Measurements from ENCODE around the gene TP73.

Gene TP73

DNA sequence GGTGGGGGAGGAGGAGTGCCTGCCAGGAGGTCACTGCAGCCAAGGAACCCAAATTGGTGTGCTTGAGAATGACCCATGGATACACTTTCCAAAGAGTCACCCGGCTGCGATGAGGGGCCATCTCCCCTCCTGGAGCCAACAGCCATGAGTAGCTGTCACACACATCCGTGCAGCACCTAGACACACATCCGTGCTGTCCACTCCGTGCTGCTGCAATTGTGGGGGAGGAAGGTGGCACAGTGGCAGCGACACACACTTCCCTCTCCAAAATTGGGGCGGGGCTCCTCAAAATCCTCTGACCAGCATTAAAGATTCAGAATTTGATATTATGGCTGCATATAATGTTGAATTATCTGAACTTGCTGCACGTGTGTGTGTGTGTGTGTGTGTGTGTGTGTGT is 15.8 kb downstream of the TP73 start:
- in situ Hi-C loops (cut with MboI; ENCODE audit: low sequenced_read_pairs, unreplicated experiment), result no loop called here
- no peak for DNase-seq (ENCODE audit: low spot score)
- TF ChIP-seq, protein P1, sequence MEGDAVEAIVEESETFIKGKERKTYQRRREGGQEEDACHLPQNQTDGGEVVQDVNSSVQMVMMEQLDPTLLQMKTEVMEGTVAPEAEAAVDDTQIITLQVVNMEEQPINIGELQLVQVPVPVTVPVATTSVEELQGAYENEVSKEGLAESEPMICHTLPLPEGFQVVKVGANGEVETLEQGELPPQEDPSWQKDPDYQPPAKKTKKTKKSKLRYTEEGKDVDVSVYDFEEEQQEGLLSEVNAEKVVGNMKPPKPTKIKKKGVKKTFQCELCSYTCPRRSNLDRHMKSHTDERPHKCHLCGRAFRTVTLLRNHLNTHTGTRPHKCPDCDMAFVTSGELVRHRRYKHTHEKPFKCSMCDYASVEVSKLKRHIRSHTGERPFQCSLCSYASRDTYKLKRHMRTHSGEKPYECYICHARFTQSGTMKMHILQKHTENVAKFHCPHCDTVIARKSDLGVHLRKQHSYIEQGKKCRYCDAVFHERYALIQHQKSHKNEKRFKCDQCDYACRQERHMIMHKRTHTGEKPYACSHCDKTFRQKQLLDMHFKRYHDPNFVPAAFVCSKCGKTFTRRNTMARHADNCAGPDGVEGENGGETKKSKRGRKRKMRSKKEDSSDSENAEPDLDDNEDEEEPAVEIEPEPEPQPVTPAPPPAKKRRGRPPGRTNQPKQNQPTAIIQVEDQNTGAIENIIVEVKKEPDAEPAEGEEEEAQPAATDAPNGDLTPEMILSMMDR (IDR thresholded peaks at IDR 0.05; ENCODE audit: borderline replicate concordance, control extremely low read depth, extremely low read depth, insufficient read depth, missing control alignments), result no peak

DNA sequence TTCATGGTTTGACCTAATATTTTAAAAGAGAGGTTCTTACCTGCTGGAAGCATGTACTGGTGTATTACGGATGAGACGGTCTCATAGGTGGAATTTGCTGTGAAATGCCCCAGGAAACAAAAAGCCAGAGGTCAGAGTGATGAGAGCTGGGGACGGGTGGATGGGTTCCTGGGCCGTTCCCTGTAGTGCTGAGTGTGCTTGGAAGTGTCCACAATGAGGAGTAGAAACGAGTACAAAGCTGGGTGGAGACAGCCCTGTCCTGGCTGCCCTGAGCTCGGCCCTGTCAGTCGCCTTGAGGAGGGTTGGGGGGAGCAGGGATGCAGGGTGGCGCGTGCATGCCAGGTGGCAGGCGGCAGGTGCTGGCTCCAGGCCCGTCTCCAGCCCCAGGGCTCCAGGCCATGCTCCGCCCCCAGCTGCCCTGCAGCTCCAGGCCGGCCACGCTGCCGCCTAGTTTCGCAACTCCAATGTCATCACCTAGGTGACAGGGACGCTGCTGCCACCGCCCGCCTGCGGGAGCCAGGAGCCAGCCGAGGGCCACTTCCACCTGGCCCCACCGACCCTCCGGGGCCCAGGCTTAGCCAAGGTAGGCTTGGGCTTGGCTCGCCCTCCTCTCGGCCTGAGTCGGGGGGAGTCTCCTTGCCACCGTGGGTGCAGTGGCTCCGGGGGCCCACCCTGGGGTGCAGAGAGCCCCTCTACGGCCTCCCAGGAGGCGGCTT is 16.4 kb downstream of the TP73 start:
- in situ Hi-C loops (cut with MboI; ENCODE audit: low sequenced_read_pairs, unreplicated experiment), result no loop called here
- TF ChIP-seq, protein P1 (IDR thresholded peaks at IDR 0.05; ENCODE audit: borderline replicate concordance, control extremely low read depth, extremely low read depth, insufficient read depth, missing control alignments), result no peak
- DNase-seq (ENCODE audit: low spot score), result no peak

DNA sequence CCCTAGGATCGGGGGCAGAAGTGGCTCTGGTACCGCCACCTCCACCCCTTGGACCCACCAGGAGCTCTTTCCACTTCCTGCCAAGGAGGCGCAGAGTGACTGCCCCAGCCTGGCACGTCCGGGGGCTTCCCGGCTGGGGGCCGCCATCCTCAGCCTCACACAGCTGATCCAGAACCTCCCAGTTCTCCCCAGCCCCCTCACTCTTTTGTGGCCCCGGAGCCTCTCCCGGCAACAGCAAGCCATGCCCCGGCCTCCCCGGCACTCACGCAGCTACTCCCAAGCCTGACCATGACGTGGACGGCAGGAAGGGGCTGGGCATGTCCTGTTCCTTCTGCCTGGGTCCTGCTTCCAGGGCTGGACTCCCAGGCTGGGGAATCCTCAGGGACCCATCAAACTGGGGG is 17.1 kb downstream of the TP73 start:
- TF ChIP-seq, protein P1 (IDR thresholded peaks at IDR 0.05; ENCODE audit: borderline replicate concordance, control extremely low read depth, extremely low read depth, insufficient read depth, missing control alignments), result no peak
- in situ Hi-C loops (cut with MboI; ENCODE audit: low sequenced_read_pairs, unreplicated experiment), result no loop called here
- DNase-seq (ENCODE audit: low spot score), result no peak

DNA sequence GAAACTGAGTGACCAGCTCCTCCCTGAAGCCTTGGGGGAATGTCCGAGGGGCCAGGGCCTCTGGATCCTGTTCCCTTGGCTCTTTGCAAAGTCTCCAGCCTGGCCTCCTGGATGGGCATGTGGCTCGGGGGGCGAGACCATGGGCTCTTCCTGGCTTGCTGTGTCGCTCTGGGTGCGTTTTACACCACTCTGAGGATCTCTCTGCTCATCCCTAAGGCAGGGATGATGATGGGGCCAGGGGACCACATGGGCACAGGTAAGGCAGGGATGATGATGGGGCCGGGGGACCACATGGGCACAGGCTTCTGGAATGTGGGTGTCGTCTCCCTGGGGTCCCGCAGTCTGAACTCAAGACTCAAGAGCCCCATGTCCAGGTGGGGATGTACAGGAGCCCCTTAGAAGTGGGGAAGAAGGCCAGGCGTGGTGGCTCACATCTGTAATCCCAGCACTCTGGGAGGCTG is 17.7 kb downstream of the TP73 start:
- no peak for DNase-seq (ENCODE audit: low spot score)
- TF ChIP-seq, protein P1 (IDR thresholded peaks at IDR 0.05; ENCODE audit: borderline replicate concordance, control extremely low read depth, extremely low read depth, insufficient read depth, missing control alignments), result no peak
- in situ Hi-C loops (cut with MboI; ENCODE audit: low sequenced_read_pairs, unreplicated experiment), result no loop called here

DNA sequence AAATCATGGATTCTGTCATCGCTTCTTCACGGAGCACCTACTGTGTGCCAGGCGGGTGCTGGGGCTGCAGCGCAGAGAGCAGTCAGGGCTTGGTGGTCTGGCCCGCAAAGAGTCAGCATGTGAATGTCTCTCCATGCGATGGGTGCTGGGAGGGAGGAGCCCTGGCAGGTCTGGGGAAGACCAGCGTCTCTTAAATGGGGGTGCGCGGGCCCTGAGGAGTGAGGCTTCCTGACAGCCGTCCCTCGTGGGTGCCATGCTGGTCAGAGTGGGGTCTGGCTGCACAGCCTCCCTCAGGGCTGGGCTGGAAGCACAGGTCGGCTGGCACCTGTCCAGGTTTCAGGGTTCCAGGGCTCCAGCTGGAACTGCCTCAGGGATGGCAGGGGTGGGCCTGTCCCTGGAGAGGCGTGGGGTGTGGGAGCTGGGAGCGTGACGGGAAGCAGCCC is 18.5 kb downstream of the TP73 start:
- in situ Hi-C loops (cut with MboI; ENCODE audit: low sequenced_read_pairs, unreplicated experiment), result no loop called here

DNA sequence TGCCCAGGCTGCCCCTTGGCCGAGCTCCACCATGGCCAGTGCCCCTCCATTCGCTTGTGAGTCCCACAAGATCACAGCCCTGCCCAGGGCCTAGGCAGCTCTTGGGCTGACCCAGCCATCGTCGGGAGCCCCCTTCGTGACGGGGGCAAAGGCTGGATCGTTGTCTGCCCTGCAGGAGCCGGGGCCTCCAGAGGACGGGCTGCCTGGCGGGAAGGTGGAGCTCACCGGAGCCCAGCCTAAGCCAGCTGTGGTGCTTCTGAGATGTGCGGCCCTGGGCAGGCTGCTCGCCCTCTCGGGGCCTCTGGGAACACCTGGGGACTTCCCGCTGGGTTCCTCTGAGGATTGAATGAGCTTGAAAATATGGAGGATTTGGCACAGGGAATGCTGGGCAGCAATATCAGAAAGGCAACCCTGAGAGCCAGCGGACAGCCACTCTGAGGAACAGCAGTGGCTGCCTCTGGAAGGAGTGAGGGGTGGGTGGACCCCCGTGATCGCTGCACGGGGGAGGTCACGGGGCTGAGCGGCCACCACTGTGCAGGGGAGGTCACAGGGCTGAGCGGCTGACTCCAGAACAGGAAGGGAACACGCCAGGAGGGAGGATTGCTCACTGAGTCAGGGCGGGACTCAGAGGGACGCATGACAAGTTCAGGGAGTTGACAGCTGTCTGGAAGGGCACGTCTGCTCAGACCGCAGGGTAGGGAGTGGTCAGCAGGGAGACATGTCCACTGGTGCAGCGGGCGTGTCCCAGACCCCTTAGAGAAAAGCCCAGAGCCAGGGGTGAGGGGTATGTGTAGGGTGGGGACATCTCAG is 19.3 kb downstream of the TP73 start:
- in situ Hi-C loops (cut with MboI; ENCODE audit: low sequenced_read_pairs, unreplicated experiment), result no loop called here
- TF ChIP-seq, protein P1 (IDR thresholded peaks at IDR 0.05; ENCODE audit: borderline replicate concordance, control extremely low read depth, extremely low read depth, insufficient read depth, missing control alignments), result no peak
- no peak for DNase-seq (ENCODE audit: low spot score)

More for the DNA sequence above, 18.5 kb downstream of the TP73 start:
- DNase-seq (ENCODE audit: low spot score), result no peak
- TF ChIP-seq, protein P1 (IDR thresholded peaks at IDR 0.05; ENCODE audit: borderline replicate concordance, control extremely low read depth, extremely low read depth, insufficient read depth, missing control alignments), result no peak

Data from GM13976 (cell line).